GM12878 (cell line): ENCODE results near the gene MTMR4. TPM values are rescaled to one million over a fixed set of nuclear protein-coding genes. Genes with fewer than 3 reads are reported as not detected.

Source experiments
- CBX3 ChIP-seq: fragments of 200-600 bp; sonication (generic); IDR thresholded peaks from 2 replicates; pipeline ENCODE4 v1.6.1; 2016; ENCODE audit warnings: low read depth, borderline replicate concordance
- EGR1 ChIP-seq, 2 experiments: IDR thresholded peaks; 1 replicate in 1 of 2; 2 replicates in 1 of 2; pipeline ENCODE4 v1.6.1; 2011 to 2012; ENCODE audit warnings: low read depth in 2 of 2, low read length in 2 of 2, borderline replicate concordance in 1 of 2, mild to moderate bottlenecking in 1 of 2, moderate library complexity in 1 of 2
- RBBP5 ChIP-seq: fragments of 200-600 bp; sonication (generic); conservative IDR thresholded peaks from 2 replicates; pipeline ENCODE4 v1.6.1; 2016
- RCOR1 ChIP-seq: conservative IDR thresholded peaks from 2 replicates; pipeline ENCODE4 v1.6.1; 2012; ENCODE audit warnings: low read depth, low read length, improper control_type of control experiment
- SP1 ChIP-seq: IDR thresholded peaks from one replicate; pipeline ENCODE4 v1.6.1; 2011; ENCODE audit warnings: low read depth, low read length
- USF2 ChIP-seq: IDR thresholded peaks from 2 replicates; pipeline ENCODE4 v1.6.1; 2011; ENCODE audit warnings: low read depth, low read length, improper control_type of control experiment, borderline replicate concordance
- ZBTB40 ChIP-seq: fragments of 450-650 bp; IDR thresholded peaks from 2 replicates; pipeline ENCODE4 v1.6.1; 2016; ENCODE audit warnings: mild to moderate bottlenecking, moderate library complexity, borderline replicate concordance
- ZNF592 ChIP-seq: fragments of 450-650 bp; IDR thresholded peaks from 2 replicates; pipeline ENCODE4 v1.6.1; 2017; ENCODE audit warnings: mild to moderate bottlenecking, moderate library complexity
- polyA plus RNA-seq, 11 experiments: library from polyadenylated mRNA; depleted of rRNA in 4 of 11; unstranded in 6 of 11; stranded (reverse) in 5 of 11; fragments of >200 nt; fragmentation: Nextera tagmentation in 4 of 11; fragmentation: Illumina TruSeq in 1 of 11; extraction: Ambion mirVana in 4 of 11; extraction: Trizol in 1 of 11; gene quantifications; 1 replicate in 1 of 11; 2 replicates in 10 of 11; pipeline versions ENCODE4 v1.2.1 to v1.2.3, GENCODE V29; 2011 to 2016; ENCODE audit warnings: inconsistent platforms in 2 of 11, missing spikeins in 2 of 11, low read depth in 1 of 11
- total RNA-seq, 4 experiments: library from RNA; depleted of rRNA in 3 of 4; stranded (reverse); fragments of >200 nt in 3 of 4; fragmentation: Illumina TruSeq in 1 of 4; extraction: Trizol in 1 of 4; gene quantifications; 2 replicates each; pipeline versions ENCODE4 v1.2.1 to v1.2.3, GENCODE V29; 2013 to 2021

The MTMR4 gene
- total and polyA plus RNA-seq, 10 of the 15 experiments (the other 5 are each of a cell fraction or from before 2014, with no cell fraction given) = 12.8 to 127 (median 53.2) TPM

- no peak for TF ChIP-seq USF2
- no peak for TF ChIP-seq SP1
- no peak for TF ChIP-seq ZBTB40
- no peak for TF ChIP-seq EGR1 (IDR thresholded peaks at IDR 0.05; ENCODE audit: borderline replicate concordance in 1 of 2, low read depth in 2 of 2, low read length in 2 of 2)
- no peak for TF ChIP-seq RBBP5
- no peak for TF ChIP-seq ZNF592
- no peak for TF ChIP-seq RCOR1
- no peak for TF ChIP-seq CBX3
Observed at GRCh38 chr17:58468944-58469343, 45.5 kb downstream of the MTMR4 start (continued).
